Activated CD8-positive, alpha-beta memory T cell treated with anti-CD3 and anti-CD28 coated beads for 4 hours (primary cell): ENCODE data around the gene PDE7B.

ENCODE experiments used
- DNase-seq, 2 donors: peaks; one replicate each; pipeline ENCODE4 v3.0.0-alpha.2; 2020; ENCODE audit warnings: low read depth in 2 of 2

The PDE7B gene

GRCh38 chr6:136236466-136237293 lies 385.2 kb downstream of the PDE7B start:
- no peak for DNase-seq

GRCh38 chr6:136244061-136244616 lies 392.6 kb downstream of the PDE7B start:
- DNase-seq: no peak
